ENCODE results near the gene OR2AJ1.

GRCh38 chr1:247933989-247934388, 9.3 kb downstream of the OR2AJ1 start:
- TF ChIP-seq CTCF (IDR thresholded peaks at IDR 0.05; ENCODE audit: low read length) = no peak
- no peak for TF ChIP-seq EZH2 (IDR thresholded peaks at IDR 0.05; ENCODE audit: borderline replicate concordance, low read length)

Measured in OCI-LY1 (cell line).